SU-DHL-6 (cell line): ENCODE results near the gene PCBP1.
"Not testable (repeated sequence)": the region's sequence is repeated elsewhere in the genome, so short reads cannot be mapped to it uniquely, and the experiment has no call there.

Experiments used
- CTCF ChIP-seq: fragments of 200-600 bp; sonication (generic); IDR thresholded peaks from one replicate; pipeline ENCODE4 v1.5.1; 2017; ENCODE audit warnings: antibody characterized with exemption, mild to moderate bottlenecking, low read length, moderate library complexity; ENCODE audit not compliant: insufficient read depth, poor library complexity, severe bottlenecking
- EZH2phosphoT487 ChIP-seq: fragments of 200-600 bp; sonication (generic), shearing (Covaris generic); conservative IDR thresholded peaks from 2 replicates; pipeline ENCODE4 v1.6.1; 2018; ENCODE audit warnings: mild to moderate bottlenecking, antibody characterized with exemption, low read length, moderate library complexity, mixed read lengths

GRCh38 chr2:70106138-70106537 lies 18.9 kb downstream of the PCBP1 start:
- not testable (repeated sequence) for TF ChIP-seq EZH2phosphoT487, CTCF
